GM18505 (cell line): ENCODE results near the gene MRGPRF.
"Not testable (repeated sequence)": the region's sequence is repeated elsewhere in the genome, so short reads cannot be mapped to it uniquely, and the experiment has no call there.

ENCODE experiments used
- ATAC-seq: cut with Tn5 transposase; IDR thresholded peaks from one replicate; pipeline ENCODE4 v1.9.1; 2021; ENCODE audit not compliant: unreplicated experiment
- POLR2A ChIP-seq: IDR thresholded peaks from 4 replicates; pipeline ENCODE4 v1.6.1; 2011; ENCODE audit warnings: borderline replicate concordance; ENCODE audit not compliant: insufficient read depth, insufficient read length; ENCODE audit errors: extremely low read depth

Gene MRGPRF

DNA sequence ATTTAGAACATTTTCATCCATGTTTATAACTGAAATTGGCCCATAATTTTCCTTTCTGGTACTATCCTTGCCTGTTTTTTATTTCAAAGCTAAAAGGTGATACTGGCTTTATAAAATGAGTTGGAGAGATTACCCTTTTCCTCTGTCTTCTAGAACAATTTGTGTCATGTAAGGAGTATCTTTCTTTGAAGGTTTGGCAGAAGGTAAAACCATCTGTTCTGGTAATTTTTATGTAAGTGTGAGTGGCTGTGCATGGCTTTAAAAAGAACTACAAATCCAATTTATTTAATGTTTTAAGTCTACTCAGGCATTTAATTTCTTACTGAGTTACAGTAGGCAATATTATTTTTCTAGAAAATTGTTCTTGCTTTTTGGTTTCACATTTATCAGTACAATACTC is 24.6 kb downstream of the MRGPRF start:
- no peak for TF ChIP-seq POLR2A
- no peak for ATAC-seq

GRCh38 chr11:68987211-68987610 is 25.8 kb downstream of the MRGPRF start:
- TF ChIP-seq POLR2A, result no peak
- no peak for ATAC-seq

GRCh38 chr11:68983801-68984200 is 29.2 kb downstream of the MRGPRF start:
- no peak for TF ChIP-seq POLR2A
- ATAC-seq, result no peak

GRCh38 chr11:68982134-68982533 is 30.9 kb downstream of the MRGPRF start:
- no peak for TF ChIP-seq POLR2A
- ATAC-seq, result no peak

- no peak for ATAC-seq
Observed at GRCh38 chr11:68980776-68981065, 32.3 kb downstream of the MRGPRF start, which contains the start of gene MRGPRD. MRGPRD (minus strand) TSS chr11:68980986; CDS start chr11:68980986, 0 bp downstream.

GRCh38 chr11:68979931-68980775 is 32.9 kb downstream of the MRGPRF start:
- TF ChIP-seq POLR2A, result no peak
- ATAC-seq, result no peak

More at GRCh38 chr11:68980776-68981065, 32.3 kb downstream of the MRGPRF start, which contains the start of gene MRGPRD:
- TF ChIP-seq POLR2A, result no peak

DNA sequence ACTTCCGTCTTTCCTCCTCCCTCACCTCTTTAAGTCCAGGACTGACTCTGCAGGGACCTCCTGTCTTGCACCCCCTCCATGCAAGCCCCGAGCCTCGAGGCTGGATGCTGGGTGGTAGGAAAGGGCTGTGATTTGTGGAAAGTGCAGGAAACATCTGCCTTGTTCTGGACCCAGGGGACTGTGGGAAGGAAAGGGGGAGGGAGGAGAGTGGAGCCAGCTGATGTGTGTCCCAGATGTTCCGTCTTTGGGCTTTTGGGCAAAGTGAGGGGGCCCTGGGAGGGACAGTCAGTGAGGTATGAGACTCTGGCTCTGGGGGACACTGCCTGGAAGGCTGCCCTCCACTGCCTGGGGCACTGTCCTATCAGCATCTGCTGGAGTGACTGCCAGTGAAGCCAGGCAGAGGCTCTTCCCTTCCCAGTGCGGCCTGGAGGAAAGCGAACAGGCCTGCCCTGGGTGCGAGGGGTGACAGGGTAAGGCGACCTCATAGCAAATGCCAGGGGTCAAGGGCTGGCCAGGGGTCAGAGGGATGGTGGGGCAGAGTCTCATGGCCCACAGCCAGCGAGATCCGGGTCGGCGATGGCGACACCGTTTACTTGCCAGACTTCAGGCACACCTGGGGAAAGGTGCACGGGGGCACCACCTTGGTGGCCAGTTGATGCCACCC is 34.0 kb downstream of the MRGPRF start:
- ATAC-seq, result no peak
- no peak for TF ChIP-seq POLR2A

DNA sequence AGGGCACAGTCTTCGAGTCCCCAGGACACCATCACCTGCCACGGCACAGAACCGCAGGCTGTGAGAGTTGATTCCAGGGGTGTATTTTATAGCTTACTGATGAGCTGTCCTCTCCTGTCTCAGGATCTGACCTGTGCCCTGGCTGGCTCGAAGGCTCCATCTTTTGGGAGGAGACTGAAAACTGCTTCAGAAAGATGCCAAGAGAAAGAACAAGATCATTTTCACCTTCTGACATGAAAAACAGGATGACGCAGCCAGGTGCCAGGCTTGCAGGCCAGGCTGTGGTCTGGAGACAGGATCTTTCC is 34.5 kb downstream of the MRGPRF start:
- ATAC-seq, result no peak
- TF ChIP-seq POLR2A, result no peak

GRCh38 chr11:68977781-68978625 is 35.0 kb downstream of the MRGPRF start:
- no peak for ATAC-seq
- no peak for TF ChIP-seq POLR2A

DNA sequence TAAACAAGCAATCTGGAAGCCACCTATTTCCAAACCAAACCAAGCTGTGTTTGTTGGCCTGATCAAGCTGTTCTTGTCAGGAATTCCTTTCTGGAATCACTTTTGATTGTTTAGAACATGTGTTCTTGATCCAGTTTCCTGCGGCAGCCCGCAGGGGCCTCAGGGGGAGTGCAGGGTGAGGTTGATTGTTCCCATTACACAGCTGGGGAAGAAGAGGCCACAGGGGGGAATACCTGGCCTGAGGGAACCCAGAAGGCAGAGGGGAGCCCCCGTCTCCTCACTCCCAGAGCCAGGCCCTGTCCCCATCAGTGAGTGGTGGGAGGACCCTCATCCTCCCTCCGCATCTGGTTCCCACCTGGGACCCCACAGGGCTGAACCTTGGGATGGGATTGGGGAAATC is 36.5 kb downstream of the MRGPRF start:
- no peak for ATAC-seq
- TF ChIP-seq POLR2A, result no peak

DNA sequence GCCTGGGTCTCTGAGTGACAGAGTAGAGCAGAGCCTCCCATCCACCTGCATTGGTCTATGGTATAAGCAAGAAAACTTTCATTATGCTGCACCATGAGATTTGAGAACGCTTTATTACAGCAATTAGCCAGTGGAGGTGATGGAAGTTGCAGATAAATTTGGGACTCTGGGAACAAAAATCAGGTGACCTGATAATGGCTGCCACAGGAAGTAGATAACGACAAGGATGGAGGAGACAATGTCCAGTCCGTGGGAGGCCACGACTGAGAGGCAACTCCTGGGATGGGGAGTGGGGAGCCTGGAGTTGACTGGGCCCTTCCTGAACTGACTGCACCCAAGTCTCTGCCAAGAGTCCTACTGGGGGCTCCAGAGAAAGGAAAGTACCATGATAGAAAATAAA is 37.0 kb downstream of the MRGPRF start:
- TF ChIP-seq POLR2A, result no peak
- ATAC-seq, result no peak

DNA sequence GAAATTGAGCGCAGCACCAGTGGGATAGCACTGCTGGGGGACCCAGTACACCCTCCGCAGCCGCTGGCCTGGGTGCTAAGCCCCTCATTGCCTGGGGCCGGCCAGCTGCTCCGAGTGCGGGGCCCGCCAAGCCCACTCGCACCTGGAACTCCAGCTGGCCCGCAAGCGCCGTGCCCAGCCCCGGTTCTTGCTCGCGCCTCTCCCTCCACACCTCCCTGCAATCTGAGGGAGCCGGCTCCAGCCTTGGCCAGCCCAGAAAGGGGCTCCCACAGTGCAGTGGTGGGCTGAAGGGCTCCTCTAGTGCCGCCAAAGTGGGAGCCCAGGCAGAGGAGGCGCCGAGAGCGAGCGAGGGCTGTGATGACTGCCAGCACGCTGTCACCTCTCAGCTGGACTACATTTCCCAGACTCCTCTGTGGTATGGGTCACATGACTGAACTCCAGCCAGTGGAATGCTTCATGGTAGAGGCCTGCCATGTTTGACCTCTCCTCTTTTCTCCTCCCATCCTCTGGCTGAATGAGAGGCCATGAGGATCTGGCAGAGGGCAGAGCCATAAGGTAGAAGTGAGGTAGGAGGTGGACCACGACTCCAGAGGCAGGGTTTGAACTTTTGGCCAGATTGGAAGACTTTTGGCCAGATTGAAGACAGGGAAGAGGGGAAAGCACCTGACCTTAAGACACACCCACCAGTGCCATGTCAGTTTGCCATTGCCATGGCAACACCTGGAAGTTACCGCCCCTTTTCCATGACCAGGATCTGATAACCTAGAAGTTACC is 38.4 kb downstream of the MRGPRF start:
- ATAC-seq, result no peak

DNA sequence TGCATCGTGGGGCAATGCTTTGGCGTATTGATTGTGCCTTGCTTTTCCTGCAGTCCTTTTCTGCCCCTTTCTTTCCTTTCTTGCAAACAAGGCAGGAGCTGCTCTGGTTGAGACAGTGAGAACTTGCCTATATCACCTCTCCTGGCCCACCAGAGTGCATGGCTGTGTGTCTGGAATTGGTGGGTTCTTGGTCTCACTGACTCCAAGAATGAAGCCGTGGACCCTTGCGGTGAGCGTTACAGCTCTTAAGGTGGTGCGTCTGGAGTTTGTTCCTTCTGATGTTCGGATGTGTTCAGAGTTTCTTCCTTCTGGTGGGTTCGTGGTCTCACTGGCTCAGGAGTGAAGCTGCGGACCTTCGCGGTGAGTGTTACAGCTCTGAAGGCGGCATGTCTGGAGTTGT is 39.3 kb downstream of the MRGPRF start:
- ATAC-seq, result not testable (repeated sequence)

More for the DNA sequence above, 38.4 kb downstream of the MRGPRF start:
- TF ChIP-seq POLR2A, result no peak
